Esophagus squamous epithelium (tissue), 4 donors: Measurements from ENCODE around the gene SPNS1.

Source experiments
- POLR2A ChIP-seq, 4 donors: fragments of 450-650 bp; IDR thresholded peaks; one replicate each; pipeline ENCODE4 v1.6.1; 2017; ENCODE audit warnings: antibody characterized with exemption in 4 of 4, mild to moderate bottlenecking in 4 of 4, moderate library complexity in 3 of 4
- TF ChIP-seq, protein P1 (sequence below), 6 experiments: fragments of 450-650 bp in 4 of 6; fragments of 200-600 bp in 2 of 6; sonication (generic) in 2 of 6; IDR thresholded peaks; one replicate each; pipeline ENCODE4 v1.5.1; 2016 to 2019; ENCODE audit warnings: antibody characterized with exemption in 6 of 6, mild to moderate bottlenecking in 4 of 6, moderate library complexity in 4 of 6

DNA sequence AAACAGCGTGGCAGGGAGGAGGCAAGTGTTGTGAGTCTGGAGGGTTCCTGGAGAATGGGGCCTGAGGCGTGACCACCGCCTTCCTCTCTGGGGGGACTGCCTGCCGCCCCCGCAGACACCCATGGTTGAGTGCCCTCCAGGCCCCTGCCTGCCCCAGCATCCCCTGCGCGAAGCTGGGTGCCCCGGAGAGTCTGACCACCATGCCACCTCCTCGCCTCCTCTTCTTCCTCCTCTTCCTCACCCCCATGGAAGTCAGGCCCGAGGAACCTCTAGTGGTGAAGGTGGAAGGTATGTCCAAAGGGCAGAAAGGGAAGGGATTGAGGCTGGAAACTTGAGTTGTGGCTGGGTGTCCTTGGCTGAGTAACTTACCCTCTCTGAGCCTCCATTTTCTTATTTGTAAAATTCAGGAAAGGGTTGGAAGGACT is 42.8 kb upstream of the SPNS1 start, which contains the start of gene CD19:
- no peak for TF ChIP-seq POLR2A (IDR thresholded peaks at IDR 0.05)
- TF ChIP-seq, protein P1, sequence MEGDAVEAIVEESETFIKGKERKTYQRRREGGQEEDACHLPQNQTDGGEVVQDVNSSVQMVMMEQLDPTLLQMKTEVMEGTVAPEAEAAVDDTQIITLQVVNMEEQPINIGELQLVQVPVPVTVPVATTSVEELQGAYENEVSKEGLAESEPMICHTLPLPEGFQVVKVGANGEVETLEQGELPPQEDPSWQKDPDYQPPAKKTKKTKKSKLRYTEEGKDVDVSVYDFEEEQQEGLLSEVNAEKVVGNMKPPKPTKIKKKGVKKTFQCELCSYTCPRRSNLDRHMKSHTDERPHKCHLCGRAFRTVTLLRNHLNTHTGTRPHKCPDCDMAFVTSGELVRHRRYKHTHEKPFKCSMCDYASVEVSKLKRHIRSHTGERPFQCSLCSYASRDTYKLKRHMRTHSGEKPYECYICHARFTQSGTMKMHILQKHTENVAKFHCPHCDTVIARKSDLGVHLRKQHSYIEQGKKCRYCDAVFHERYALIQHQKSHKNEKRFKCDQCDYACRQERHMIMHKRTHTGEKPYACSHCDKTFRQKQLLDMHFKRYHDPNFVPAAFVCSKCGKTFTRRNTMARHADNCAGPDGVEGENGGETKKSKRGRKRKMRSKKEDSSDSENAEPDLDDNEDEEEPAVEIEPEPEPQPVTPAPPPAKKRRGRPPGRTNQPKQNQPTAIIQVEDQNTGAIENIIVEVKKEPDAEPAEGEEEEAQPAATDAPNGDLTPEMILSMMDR (IDR thresholded peaks at IDR 0.05) = no peak
